ENCODE data around the gene C3orf80. TPM values are rescaled to one million over a fixed set of nuclear protein-coding genes. Genes with fewer than 3 reads are reported as not detected.
"Not testable (repeated sequence)": the region's sequence is repeated elsewhere in the genome, so short reads cannot be mapped to it uniquely, and the experiment has no call there.

Gene C3orf80
- polyA plus RNA-seq, 1 donor from 2014 or later, result 0.57 TPM

GRCh38 chr3:160227419-160227818 lies 2.2 kb downstream of the C3orf80 start:
- H3K36me3 ChIP-seq (ENCODE audit: insufficient read depth, low read length), result no peaks in the 10 kb centered on the region
- H3K4me3 ChIP-seq (ENCODE audit: low read length), result no peak overlapping the region
- H3K79me2 ChIP-seq (replicated peaks; ENCODE audit: insufficient read depth, low read length), result no peaks in the 10 kb centered on the region
- H3K27ac ChIP-seq (ENCODE audit: low read length), result no peak overlapping the region
- no peaks in the 10 kb centered on the region for H3K9me2 ChIP-seq (ENCODE audit: insufficient read depth, low read length)
- no peak overlapping the region for H3K4me2 ChIP-seq (ENCODE audit: low read length)
- TF ChIP-seq TAF1 (IDR thresholded peaks at IDR 0.05; ENCODE audit: low read depth), result no peak
- no peak for TF ChIP-seq CTCF (IDR thresholded peaks at IDR 0.05; ENCODE audit: poor library complexity, severe bottlenecking)
- TF ChIP-seq SMC3 (conservative IDR thresholded peaks at IDR 0.05; ENCODE audit: poor library complexity), result no peak
- TF ChIP-seq, protein P1, sequence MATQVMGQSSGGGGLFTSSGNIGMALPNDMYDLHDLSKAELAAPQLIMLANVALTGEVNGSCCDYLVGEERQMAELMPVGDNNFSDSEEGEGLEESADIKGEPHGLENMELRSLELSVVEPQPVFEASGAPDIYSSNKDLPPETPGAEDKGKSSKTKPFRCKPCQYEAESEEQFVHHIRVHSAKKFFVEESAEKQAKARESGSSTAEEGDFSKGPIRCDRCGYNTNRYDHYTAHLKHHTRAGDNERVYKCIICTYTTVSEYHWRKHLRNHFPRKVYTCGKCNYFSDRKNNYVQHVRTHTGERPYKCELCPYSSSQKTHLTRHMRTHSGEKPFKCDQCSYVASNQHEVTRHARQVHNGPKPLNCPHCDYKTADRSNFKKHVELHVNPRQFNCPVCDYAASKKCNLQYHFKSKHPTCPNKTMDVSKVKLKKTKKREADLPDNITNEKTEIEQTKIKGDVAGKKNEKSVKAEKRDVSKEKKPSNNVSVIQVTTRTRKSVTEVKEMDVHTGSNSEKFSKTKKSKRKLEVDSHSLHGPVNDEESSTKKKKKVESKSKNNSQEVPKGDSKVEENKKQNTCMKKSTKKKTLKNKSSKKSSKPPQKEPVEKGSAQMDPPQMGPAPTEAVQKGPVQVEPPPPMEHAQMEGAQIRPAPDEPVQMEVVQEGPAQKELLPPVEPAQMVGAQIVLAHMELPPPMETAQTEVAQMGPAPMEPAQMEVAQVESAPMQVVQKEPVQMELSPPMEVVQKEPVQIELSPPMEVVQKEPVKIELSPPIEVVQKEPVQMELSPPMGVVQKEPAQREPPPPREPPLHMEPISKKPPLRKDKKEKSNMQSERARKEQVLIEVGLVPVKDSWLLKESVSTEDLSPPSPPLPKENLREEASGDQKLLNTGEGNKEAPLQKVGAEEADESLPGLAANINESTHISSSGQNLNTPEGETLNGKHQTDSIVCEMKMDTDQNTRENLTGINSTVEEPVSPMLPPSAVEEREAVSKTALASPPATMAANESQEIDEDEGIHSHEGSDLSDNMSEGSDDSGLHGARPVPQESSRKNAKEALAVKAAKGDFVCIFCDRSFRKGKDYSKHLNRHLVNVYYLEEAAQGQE (IDR thresholded peaks at IDR 0.05; ENCODE audit: borderline replicate concordance), result no peak
- no peak for TF ChIP-seq RAD21 (conservative IDR thresholded peaks at IDR 0.05)
- TF ChIP-seq EP300 (conservative IDR thresholded peaks at IDR 0.05; ENCODE audit: poor library complexity, severe bottlenecking), result no peak
- TF ChIP-seq POLR2AphosphoS5 (IDR thresholded peaks at IDR 0.05), result no peak
- no peak for TF ChIP-seq MXI1 (conservative IDR thresholded peaks at IDR 0.05; ENCODE audit: poor library complexity, severe bottlenecking)
- no peak for TF ChIP-seq EZH2 (IDR thresholded peaks at IDR 0.05; ENCODE audit: borderline replicate concordance, insufficient read depth, low read length, poor library complexity, severe bottlenecking)
- no peaks in the 10 kb centered on the region for H3K9me3 ChIP-seq (ENCODE audit: low read length)
- no peak overlapping the region for H2AFZ ChIP-seq (ENCODE audit: low read depth, low read length)
- H3K9ac ChIP-seq (ENCODE audit: low read length), result no peak overlapping the region
- peaks cover 68% of the 10 kb centered on the region for H3K27me3 ChIP-seq (ENCODE audit: insufficient read depth, low read depth, low read length)
- peaks cover 6% of the 10 kb centered on the region for H3F3A ChIP-seq (ENCODE audit: insufficient read depth, low read length, poor library complexity, severe bottlenecking)
- no peaks in the 10 kb centered on the region for H4K20me1 ChIP-seq (ENCODE audit: insufficient read depth)

DNA sequence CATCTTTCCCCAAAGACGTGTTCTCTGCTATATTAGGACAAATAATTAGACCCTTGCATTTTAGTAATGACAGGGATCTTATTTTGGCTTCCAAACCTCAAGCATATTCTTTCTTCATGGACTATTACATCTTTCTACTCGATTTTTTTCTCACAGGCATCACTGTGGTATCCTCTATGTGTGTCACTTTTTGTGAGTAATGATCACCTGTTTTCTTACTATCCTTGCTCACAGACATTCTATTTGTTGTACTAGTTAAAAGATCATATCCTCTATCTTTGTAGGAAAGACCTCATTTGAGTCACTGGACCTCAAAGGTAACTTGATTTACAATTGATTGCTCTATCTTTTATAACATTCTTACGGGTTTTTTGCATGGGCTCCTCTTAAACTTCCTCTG lies 6.8 kb downstream of the C3orf80 start:
- Histone ChIP-seq H3K9me3 (ENCODE audit: low read length) (no peaks in the 10 kb centered on the region), H3K27me3 (ENCODE audit: insufficient read depth, low read depth, low read length) (peaks cover 27% of the 10 kb centered on the region), H2AFZ (ENCODE audit: low read depth, low read length) (no peak overlapping the region), H3K27ac (ENCODE audit: low read length) (no peak overlapping the region), H3K9ac (ENCODE audit: low read length) (no peak overlapping the region), H3K36me3 (ENCODE audit: insufficient read depth, low read length) (no peaks in the 10 kb centered on the region), H3F3A (ENCODE audit: insufficient read depth, low read length, poor library complexity, severe bottlenecking) (no peaks in the 10 kb centered on the region), H3K4me3 (ENCODE audit: low read length) (no peak overlapping the region), H3K4me2 (ENCODE audit: low read length) (no peak overlapping the region), H4K20me1 (ENCODE audit: insufficient read depth) (no peaks in the 10 kb centered on the region), H3K9me2 (ENCODE audit: insufficient read depth, low read length) (no peaks in the 10 kb centered on the region), H3K79me2 (replicated peaks; ENCODE audit: insufficient read depth, low read length) (no peaks in the 10 kb centered on the region)
- no peak for TF ChIP-seq POLR2AphosphoS5 (IDR thresholded peaks at IDR 0.05)
- no peak for TF ChIP-seq RAD21 (conservative IDR thresholded peaks at IDR 0.05)
- no peak for TF ChIP-seq TAF1 (IDR thresholded peaks at IDR 0.05; ENCODE audit: low read depth)
- TF ChIP-seq EZH2 (IDR thresholded peaks at IDR 0.05; ENCODE audit: borderline replicate concordance, insufficient read depth, low read length, poor library complexity, severe bottlenecking), result no peak
- no peak for TF ChIP-seq MXI1 (conservative IDR thresholded peaks at IDR 0.05; ENCODE audit: poor library complexity, severe bottlenecking)
- TF ChIP-seq, protein P1 (IDR thresholded peaks at IDR 0.05; ENCODE audit: borderline replicate concordance), result no peak
- TF ChIP-seq CTCF (IDR thresholded peaks at IDR 0.05; ENCODE audit: poor library complexity, severe bottlenecking), result no peak
- TF ChIP-seq SMC3 (conservative IDR thresholded peaks at IDR 0.05; ENCODE audit: poor library complexity), result no peak
- TF ChIP-seq EP300 (conservative IDR thresholded peaks at IDR 0.05; ENCODE audit: poor library complexity, severe bottlenecking), result no peak

DNA sequence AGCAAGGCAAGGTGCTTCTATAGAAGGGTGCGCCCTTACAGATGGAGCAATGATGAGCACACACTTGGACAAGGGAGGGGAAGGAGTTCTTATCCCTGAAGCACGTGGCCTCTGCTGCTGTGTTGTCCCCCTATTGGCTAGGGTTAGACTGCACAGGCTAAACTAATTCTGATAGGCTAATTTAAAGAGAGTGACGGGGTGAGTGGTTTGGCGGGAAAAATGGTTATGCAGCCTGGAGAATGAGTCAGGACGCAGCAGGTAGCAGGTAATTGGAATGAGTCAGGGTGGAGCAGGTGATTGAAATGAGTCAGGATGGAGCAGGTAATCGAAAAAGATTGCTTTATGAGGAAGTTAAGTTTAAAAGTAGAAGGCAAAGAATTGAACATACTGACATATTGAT lies 15.5 kb downstream of the C3orf80 start:
- not testable (repeated sequence) for H3F3A ChIP-seq (ENCODE audit: insufficient read depth, low read length, poor library complexity, severe bottlenecking); H3K27ac ChIP-seq (ENCODE audit: low read length); H3K9me2 ChIP-seq (ENCODE audit: insufficient read depth, low read length); H3K27me3 ChIP-seq (ENCODE audit: insufficient read depth, low read depth, low read length); H4K20me1 ChIP-seq (ENCODE audit: insufficient read depth); H3K4me3 ChIP-seq (ENCODE audit: low read length); H3K9ac ChIP-seq (ENCODE audit: low read length); H3K9me3 ChIP-seq (ENCODE audit: low read length); H3K36me3 ChIP-seq (ENCODE audit: insufficient read depth, low read length); H3K4me2 ChIP-seq (ENCODE audit: low read length); H2AFZ ChIP-seq (ENCODE audit: low read depth, low read length); H3K79me2 ChIP-seq (replicated peaks; ENCODE audit: insufficient read depth, low read length)

Data from neural cell (in vitro differentiated cells).